Stimulated activated CD8-positive, alpha-beta memory T cell treated with anti-CD3 and anti-CD28 coated beads, Interleukin-15, amount 100 ng/mL, for 1 hour (primary cell): ENCODE measurements around the gene ECI1.
"Not testable (repeated sequence)": the region's sequence is repeated elsewhere in the genome, so short reads cannot be mapped to it uniquely, and the experiment has no call there.

Experiments
- DNase-seq: peaks from one replicate; pipeline ENCODE4 v3.0.0-alpha.2; 2020; ENCODE audit warnings: low read depth

Gene ECI1

GRCh38 chr16:2210386-2211365 is 40.7 kb downstream of the ECI1 start, which contains the start of gene BRICD5:
Gene BRICD5, minus strand, starts transcription at chr16:2210863. Its CDS starts 30 bp downstream, at chr16:2210833.
- DNase-seq: no peak

DNA sequence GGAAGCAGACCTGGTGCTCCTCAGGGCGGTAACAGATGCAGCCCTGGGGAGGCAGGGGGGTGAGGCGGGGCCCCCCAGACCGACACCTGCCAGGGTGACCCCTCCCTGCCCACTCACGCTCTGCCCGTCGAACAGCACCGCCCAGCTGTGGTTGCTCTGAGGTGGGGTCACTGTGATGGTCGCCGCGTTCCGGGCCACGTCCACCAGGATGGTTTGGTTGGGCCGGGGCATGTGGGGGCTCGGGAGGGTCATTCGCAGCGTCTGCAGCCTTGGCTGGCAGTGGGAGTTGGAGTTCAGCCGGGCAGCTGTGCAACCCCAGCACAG is 41.4 kb downstream of the ECI1 start:
- DNase-seq: no peak

DNA sequence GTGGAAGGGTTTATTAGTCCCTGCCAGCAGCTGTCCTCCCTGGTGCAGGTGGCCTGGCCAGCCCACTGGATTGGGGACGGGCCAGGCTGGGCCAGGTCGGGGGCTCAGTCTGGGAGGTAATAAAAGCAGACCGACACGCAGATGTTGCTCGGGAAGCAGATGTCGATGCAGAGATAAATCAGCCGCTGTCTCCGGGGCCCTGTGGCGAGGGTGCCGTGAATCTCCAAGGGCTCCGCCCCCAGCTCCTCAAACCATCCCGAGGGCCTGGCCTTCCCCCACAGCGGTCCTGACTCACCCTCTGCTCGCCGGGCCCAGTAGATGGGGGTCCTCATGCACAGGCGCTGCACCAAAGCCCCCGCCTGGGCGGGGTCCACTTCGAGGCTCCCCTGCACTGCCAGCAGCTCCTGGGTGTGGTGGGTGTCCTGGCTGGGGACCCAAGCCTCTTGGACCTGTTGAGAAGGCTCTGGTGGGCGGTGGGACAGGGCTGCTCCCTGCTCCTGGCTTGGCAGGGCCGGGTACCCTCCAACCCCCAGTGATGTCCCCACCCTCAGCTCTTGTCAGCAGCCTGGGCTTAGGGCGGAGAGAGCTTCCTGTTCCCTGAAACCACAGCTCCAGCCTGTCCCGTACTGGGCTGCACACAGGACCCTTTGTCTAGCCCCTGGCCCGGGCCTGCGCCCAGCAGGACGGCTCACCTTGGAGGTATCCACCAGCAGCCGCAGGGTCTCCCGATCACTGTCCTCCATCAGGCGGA is 42.0 kb downstream of the ECI1 start:
- DNase-seq: no peak

DNA sequence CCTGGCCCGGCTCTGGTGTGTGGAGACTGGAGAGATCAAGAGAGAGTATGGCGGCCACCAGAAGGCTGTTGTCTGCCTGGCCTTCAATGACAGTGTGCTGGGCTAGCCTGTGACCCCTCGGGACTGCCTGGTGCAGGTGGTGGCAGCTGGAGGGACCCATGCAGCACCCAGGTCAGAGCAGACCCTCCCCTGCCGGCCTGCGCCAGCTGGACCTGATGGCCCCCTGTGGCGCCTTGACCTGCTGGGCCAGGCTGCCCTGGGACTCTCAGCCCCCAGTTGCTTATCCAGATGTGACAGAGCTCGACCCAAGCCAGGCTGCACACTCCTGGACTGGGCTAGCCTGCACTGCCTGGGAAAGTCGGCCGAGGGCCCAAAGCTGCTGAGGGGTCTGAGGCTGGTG is 42.6 kb downstream of the ECI1 start:
- no peak for DNase-seq

DNA sequence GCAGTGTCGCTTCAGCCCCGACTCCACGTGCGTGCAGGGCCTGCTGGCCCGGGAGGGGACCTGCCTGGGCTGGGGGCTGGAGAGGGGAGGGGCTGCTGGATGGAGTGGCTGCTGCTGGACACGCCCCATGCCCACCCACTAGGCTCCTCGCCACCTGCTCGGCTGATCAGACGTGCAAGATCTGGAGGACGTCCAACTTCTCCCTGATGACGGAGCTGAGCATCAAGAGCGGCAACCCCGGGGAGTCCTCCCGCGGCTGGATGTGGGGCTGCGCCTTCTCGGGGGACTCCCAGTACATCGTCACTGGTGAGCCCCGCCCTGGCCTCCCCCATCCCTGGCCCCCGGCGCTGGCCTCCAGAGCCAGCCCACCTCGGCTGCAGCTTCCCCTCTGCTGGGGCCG is 43.1 kb downstream of the ECI1 start:
- no peak for DNase-seq

- no peak for DNase-seq
These were observed 43.5 kb downstream of the ECI1 start for GRCh38 chr16:2207872-2208271.

DNA sequence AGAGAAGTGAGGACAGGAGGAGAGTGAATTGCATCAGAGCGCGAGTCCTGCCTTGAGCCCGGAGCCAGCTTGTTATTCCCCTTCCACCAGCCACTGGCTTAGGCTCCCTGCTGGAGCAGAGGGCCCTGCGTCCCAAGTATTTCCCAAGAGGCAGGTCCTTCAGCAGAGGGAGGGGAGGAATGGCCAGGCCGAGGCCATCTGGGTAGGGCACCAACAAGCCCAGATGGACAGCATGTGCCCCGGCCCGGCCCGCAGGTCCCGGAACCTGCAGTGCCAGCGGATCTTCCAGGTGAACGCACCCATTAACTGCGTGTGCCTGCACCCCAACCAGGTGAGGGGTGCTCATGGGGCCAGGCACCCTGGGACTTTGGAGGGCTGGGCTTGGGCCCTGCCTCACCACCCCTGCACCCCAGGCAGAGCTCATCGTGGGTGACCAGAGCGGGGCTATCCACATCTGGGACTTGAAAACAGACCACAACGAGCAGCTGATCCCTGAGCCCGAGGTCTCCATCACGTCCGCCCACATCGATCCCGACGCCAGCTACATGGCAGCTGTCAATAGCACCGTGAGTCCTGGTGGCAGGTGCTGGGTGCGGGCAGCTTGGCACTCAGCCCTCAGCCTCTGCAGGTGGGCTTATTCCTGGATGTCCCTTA is 44.5 kb downstream of the ECI1 start:
- no peak for DNase-seq

DNA sequence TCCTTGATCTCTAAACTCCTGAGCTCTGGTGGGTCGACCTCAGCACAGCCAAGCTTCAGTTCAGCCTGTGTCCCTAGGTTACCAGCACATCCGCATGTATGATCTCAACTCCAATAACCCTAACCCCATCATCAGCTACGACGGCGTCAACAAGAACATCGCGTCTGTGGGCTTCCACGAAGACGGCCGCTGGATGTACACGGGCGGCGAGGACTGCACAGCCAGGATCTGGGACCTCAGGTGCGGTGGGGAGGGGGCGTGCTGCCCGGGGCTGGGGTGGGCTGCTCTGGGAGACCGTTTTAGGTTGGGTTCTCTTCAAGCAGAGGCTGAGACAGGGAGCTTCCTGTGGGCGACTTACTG is 45.0 kb downstream of the ECI1 start:
- no peak for DNase-seq

GRCh38 chr16:2205967-2206313 is 45.4 kb downstream of the ECI1 start:
- DNase-seq: no peak

DNA sequence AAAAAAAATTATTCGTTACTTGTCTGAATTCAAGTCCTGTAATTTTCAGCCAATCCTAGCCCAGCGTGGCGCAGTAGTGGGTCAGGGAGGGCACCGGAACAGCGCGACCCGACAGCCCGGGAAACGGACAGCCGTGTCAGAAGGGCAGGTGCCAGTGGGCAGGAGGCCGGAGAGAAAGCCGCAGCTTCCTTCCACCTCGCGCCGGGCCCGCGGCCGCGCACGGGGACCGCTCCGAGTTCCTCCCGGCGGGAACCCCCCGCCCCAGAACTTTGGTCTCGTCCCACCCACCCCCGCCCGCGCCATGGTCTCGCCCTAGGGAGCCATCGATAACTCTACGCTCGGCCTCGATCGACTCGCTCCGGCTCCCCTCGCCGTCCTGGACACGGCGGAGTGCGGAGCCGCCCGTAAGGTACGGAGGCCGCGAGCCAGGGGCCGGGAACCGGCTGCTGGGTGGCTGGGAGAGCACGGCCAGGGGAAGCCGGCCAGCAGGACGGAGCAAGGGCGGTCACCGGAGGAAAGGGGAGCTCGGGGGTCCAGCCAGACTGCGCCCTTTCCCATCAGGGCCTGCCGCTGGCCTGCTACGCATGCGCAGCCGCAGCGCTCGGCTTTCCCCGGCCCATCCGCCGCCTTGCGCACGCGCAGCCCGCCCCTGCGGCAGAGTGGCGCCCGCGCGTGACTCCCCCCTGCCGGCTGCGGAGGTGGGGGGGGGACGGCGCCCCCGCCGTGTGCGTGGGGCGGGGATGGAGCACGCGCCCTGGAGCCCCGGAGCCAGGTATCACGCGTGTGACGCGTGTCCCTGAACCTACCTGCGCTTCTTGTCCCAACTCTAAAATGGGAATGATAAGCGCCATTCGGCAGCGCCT is 46.1 kb downstream of the ECI1 start, which contains the start of gene MLST8:
Gene MLST8 (plus strand): TSS at position 351 of the 863 bp plus-strand sequence. CDS start 632 bp downstream, outside the sequence.
- peak; percentile 72 for DNase-seq

- no peak for DNase-seq
These were observed 46.8 kb downstream of the ECI1 start for GRCh38 chr16:2204416-2205103.

DNA sequence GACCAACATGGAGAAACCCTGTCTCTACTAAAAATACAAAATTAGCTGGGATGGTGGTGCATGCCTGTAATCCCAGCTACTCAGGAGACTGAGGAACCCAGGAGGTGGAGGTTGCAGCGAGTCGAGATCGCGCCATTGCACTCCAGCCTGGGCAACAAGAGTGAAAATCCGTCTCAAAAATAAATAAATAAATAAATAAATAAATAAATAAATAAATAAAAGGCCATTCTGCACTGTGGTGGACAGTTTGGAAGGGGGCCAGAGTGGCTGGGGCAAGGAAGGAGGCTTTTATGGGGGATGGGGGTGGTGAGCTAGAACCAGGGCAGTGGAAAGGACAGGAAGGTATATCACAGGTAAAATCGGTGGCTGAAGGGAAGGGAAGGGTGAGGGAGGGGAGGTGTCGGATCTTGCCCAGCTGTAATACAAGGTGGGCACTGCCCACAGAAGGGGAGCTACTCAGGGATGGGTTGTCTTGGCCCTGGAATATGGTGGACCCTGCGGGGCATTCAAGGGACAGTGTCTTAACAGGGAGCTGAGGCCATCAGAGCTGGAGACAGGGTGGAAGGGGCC is 48.2 kb downstream of the ECI1 start:
- DNase-seq: not testable (repeated sequence)

- DNase-seq: no peak
These were observed 51.1 kb downstream of the ECI1 start for GRCh38 chr16:2200313-2200712.

GRCh38 chr16:2199621-2200139 is 51.7 kb downstream of the ECI1 start:
- no peak for DNase-seq

DNA sequence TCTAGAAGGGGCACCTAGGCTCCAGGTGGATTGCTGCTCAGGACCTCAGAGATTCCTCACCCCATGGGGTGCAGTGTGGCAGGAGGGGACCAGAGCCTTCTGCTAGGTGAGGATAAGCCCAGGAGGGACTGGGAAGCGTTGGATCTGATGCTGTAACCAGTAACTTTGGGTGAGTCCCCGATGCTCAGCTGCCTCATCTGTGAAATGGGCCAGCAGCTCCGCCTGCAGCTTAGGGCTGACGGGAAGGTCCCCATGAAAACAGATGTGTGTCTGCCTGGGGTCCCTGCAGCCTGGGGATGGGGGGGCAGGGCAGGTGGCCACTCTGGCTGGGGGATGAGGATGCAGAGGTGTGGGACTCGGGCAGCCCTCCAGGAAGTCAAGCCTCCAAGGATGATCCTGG is 52.3 kb downstream of the ECI1 start:
- no peak for DNase-seq

DNA sequence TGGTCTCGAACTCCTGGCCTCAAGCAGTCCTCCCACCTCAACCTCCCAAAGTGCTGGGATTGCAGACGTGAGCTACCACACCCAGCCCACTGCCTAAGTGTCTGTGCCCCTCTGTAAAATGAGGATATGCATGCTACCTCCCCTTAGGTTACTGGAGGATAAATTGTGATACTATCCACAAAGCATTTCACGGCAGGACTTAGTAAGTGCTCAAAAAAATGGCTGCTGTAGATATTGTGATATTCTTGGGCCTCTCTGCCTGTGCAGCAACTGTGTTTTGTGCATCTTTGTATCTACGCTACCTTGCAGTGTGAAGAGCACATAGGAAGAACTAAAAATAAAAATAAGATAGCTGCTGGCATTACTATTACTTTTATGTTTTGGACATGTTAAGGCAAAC is 53.1 kb downstream of the ECI1 start:
- no peak for DNase-seq

DNA sequence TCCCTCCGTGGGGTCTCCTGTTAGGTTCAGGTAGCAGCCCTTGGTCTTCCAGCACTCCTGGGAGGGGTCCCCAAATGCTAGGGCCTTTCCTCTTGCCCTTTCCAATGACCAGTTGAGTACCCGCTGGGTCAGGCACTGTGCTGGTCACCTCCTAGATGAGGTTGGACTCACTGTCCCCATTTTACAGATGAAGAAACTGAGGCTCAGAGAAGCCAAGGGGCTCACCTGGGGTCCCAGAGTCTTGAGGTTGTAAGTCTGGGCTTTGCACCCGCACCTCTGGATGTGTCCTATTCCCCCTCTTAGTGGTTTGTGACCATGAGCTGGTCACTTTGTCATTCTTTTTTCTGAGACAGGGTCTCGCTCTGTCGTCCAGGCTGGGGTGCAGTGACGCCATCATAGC is 53.6 kb downstream of the ECI1 start:
- no peak for DNase-seq

- no peak for DNase-seq
These were observed 54.3 kb downstream of the ECI1 start for GRCh38 chr16:2196981-2197511.

- DNase-seq: no peak
These were observed 55.0 kb downstream of the ECI1 start, which contains the start of gene CASKIN1 for GRCh38 chr16:2196162-2196980. Gene CASKIN1, minus strand, starts transcription at chr16:2196605. Its CDS starts 173 bp downstream, at chr16:2196432.
